T-helper 1 cell treated with Interleukin-12 subunit alpha and Interleukin-12 subunit beta and Interleukin-4 antibody, amounts not matched to agents 30 ng/mL and 1 ng/mL, for 36 hours (primary cell): Measurements from ENCODE around the gene GALNT12. TPM values are rescaled to one million over a fixed set of nuclear protein-coding genes. Genes with fewer than 3 reads are reported as not detected.

Experiments
- intact Hi-C: fragments of 100-400 bp; cut with micrococcal nuclease; formaldehyde crosslinking; loops from one replicate; pipeline ENCODE4 v1.15.1; 2024
- total RNA-seq: library from RNA; stranded (reverse); gene quantifications from 2 replicates; pipeline ENCODE4 v1.2.3, GENCODE V29; 2022

The GALNT12 gene
- total RNA-seq, 1 donor from 2014 or later, result 3.3 TPM

DNA sequence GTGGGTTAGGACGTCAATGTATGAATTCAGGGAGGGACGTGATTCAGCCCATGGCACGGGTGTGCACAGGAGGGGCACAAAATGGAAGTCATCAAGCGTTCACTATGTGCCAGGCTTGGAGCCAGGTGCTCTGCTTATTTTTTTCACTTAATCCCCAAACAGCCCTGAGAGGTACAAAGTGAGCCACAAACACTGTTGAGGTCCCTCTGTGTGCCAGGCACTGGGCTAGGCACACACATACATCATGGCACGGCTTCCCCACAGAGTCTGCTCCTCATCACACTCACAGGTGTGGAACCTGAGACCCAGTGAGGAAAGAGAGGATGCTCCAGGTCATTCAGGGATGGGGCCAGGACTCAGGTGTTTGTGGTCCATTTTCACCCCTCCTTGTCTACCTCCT is 68.1 kb downstream of the GALNT12 start:
- intact Hi-C loops, result no loop called here

DNA sequence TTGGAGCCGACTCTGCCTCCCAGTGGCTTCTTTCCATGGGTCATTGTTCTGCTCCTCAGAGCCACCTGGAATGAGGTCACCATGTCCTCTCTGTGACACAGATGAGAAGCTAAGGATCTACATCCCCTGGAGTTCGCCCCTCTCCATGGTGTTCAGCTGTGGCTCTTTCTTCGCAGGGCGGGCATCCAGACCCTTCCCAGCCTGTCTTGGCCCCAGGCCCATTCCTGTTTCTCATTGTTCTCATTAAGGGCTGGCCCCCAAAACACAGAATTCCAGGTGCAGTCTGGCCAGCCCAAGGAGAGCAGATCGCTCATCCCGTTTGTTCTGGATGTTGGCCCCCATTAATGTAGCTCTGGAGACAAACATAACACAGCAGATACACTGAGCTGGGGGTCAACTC is 69.8 kb downstream of the GALNT12 start:
- intact Hi-C loops, result no loop called here

DNA sequence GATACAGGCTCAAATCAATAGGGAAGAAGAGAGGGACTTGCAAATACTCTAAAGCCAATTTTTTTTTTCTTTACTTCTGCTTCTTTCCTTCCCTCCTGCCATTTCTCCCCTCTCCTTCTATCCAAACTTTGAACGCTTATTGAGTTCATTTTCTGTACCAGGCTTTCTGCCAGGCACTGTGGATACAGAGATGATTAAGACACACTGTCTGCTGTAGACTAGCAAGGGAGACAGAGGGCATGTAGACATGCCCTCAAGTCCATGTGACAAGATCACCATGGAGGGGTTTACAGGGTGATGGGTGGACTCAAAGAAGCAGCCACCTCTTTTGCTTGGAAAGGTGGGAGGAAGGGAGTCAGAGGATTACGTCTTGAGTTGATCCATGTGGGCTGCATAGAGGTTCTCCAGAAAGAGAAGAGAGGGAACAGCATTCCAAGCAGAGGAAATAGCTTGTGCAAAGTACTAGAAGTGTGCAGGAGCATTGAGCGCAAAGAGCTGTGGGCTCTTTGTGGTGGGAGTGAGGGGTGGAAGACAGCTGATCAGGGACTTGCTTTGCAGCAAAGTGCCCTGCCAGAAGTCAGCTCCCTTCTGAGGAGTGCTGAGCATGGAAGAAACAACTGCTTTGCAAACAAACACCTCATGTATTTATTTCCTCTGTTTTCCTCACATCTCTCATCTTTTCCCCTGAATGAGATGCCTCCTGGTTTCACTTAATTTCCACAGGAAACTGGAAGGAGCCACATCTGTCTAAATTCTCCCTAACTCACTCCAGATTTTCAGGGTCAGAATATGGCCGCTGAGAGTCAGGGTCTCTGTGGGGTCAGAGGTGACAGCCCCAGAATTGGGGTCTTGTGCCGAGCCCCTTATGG is 71.9 kb downstream of the GALNT12 start:
- intact Hi-C loops, result no loop called here

DNA sequence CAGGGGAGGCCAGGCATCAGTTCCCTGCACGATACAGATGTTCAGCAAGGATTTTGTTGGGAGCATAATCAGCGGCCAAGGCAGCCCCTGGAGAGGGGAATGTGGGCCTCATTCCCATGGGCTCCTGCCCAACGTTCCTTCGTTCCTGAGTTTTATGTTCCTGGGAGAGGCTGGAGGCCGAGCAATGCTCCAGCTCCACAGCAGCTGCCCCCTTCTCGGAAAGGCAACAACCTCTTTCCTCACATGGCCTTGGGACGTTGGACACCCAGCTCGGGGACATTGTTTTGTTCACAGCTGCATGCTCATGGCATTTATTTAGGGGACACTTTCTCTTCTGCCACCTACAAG is 72.5 kb downstream of the GALNT12 start:
- intact Hi-C loops, result no loop called here

DNA sequence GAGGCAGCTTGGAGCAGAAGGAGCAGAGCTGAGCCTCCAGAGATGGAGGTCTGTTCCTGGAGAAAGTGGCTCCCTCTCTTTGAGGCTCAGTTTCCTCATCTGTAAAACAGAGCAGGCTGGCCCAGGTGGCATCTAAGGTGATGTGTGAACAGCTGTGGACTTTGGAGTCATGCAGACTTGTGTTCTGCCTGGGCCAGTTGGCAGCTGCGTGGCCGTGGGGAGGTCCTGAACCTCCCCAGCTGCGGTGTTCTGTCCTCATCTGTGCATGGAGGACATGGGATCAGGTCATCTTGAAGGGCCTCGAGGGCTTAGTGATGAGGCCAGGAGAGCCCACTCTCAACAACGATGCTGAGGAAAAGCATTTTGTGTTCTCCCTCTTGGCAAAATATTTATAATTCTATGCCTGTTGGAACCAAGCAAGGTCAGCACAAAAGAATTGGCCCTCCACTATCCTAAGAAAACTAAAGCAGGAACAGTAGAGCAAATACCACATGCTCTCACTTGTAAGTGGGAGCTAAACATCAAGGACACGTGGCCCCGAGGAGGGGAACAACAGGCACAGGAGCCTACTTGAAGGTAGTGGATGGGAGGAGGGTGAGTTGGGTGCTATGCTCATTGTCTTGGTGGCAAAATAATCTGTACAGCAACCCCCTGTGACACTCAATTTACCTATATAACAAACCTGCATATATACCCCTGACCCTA is 73.0 kb downstream of the GALNT12 start:
- intact Hi-C loops, result no loop called here

DNA sequence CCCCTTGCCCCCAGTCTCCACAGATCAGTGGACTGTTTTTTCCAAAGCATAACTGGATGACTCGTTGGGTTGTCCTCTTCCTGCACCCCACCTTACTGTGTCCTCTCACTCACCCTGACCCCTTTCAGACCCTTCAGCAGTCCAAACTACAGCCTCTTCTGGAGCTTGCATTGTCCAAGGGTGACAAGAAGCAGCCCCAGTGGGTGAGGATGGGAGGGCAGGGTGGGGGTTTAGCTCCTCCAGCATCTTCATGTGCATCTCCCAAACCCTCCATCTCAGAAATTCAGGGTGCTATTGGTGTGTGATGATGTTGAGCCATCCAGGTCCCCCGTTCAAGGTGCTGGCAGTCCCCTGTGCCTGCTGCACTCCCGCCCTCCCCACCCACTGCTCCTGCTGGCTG is 73.9 kb downstream of the GALNT12 start:
- intact Hi-C loops, result no loop called here

DNA sequence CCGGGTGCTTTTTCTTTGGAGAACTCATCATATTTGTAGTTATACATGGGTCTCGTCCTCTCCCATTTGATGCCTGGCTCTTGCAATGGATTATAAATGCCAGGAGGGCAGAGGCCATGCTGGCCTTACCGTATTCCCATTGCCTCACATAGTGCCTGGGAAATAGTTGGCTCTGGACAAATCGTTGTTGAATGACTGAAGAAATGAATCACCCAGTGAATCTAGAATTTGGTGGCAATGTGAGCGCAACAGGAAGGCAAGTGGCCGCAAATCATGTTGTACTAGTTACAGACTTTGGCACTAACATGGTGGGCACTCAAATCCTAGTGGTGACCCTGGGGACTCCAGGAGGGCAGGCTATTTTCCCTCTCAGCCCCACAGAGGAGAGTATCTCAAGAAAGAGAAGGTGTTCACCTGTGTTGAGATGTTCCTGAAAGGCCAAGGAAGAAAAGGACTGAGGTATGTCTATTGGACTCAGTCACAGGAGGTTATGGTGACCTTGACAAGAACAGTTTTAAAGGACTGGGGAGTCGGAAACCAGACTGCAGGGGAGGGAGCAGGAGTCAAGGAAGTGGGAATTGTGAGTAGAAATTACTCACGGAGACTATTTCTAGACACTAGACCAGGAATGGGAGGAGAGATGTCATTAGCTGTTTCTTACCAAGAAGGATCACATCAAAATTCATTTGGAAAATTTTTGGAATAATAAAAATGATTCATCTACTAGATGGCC is 74.5 kb downstream of the GALNT12 start:
- intact Hi-C loops, result no loop called here

DNA sequence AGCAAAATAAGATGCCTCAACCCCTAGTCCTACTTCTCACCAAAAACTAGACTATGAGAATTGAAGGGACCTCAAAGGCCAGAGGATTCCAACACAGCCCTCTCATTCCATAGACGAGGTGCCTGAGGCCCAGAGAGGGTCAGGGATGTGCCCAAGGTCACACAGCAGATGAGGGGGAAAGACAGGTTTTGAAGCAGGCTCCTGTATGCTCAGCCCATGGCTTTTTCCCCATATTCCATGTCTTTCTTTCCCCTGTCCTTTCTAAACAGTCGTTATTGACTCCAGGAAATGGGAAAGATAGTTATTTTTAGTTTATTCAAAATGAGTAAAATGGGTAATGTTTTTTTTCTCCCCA is 75.1 kb downstream of the GALNT12 start:
- intact Hi-C loops, result no loop called here

DNA sequence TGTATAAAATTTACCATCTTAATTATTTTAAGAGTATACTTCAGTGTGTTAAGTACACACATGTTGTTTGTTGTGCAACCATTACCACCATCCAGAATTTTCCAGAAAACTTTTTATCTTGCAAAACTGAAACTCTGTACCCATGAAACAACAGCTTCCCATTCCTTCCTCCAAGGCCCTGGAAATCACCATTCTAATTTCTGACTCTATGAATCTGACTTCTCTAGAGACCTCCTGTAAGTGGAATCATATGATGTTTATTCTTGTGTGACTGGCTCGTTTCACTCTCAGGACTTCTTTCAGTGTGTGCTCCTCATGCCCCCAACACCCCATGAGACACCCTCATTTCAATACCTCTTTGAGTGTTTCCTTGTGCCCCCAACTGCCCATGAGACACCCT is 75.8 kb downstream of the GALNT12 start:
- intact Hi-C loops, result no loop called here

DNA sequence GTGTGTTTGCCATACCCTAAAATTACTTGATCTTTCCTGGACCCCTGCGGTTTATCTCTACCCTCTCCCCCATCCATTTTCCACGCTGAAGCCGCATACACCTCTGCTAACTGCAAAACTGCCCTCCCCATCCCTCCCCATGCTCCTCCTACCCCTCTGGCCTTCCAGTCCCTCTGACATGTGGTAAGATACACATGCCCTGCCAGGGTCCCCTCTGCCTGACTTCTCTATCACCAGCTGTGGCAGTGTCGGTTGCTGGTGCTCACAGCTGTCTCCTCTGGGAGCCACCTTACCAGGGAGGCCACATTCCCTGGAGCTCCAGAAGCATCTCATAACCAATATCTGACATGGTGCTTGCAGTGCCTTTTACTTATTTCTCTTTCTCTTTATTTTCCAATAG is 77.4 kb downstream of the GALNT12 start:
- intact Hi-C loops, result no loop called here

DNA sequence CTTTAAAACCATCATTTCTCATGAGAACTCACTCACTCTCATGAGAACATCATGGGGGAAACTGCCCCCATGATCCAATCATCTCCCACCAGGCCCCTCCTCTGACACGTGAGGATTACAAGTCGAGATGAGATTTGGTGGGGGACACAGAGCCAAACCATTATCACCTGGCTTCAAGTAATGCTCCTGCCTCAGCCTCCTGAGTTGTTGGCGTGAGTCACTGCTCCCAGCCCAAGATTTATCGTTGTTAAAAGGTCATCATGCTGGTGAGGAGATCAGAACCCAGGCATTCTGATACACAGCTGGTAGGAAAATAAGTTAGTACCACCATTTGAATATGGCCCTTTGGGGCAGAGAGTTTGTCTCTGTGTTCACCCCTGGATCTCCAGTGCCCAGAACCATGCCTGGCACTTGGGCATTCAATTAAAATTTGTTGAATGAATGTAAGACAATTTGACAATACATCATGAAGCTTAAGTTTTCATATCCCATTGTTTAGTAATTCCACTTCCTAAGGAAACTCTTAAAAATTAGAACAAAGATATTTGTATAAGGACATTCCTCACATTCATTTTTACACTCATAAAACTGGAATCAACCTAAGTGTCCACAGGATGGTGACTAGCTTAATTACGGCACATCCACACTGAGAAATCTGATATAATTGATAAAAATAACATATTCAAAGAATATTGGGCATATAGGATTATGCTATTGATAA is 78.3 kb downstream of the GALNT12 start:
- intact Hi-C loops, result no loop called here

DNA sequence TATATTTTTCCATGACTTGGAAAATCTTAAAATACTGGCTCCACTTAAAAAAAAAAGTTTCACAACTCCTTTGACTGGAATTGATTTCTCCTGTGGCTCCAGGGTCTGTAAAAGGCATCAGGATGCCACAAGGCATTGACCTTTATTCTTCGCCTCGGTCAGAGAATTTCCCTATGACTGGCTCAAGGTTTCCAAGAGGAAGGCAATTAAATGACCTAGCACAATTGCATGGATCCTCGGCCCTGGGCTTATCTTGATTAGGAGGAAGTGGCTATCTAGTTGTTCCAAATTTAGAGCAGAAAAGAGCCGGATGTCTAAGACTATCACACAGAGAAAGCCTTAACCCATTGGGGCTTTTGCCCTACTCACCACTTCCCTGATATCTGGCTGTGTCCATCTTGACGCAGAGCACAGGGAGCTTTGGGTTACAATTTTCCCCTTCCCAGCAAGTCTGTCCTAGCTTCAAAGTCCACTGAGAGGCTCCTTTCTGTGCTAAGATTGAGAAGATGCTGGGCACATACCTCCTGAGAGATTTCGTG is 79.3 kb downstream of the GALNT12 start:
- intact Hi-C loops, result no loop called here

DNA sequence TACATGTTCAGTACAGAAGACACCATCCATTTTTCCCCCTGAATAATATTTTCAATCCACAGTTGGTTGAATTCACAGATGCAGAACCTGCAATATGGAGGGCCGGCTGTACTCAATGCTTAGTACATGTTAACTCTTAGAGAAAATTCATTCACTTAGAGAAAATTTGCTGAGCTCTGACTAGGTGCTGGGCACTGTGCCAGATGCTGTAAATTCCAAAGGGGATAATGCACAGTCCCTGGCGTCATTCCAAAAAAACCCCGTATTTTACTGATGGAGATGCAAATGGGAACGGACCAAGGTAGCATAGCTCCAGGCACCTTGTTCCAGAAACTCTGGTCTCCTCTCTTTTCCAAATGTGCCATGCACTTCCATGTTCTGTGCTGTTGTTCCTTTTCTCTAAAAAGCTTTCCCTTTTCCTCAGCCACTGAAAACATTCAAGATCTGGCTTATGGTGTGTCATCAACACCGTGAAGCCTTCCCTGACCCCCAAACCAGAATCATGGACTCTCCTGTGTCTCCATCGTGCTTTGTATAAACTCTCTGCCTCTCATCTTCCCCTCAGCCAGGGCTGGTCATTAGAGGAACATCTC is 80.5 kb downstream of the GALNT12 start:
- intact Hi-C loops, result no loop called here

DNA sequence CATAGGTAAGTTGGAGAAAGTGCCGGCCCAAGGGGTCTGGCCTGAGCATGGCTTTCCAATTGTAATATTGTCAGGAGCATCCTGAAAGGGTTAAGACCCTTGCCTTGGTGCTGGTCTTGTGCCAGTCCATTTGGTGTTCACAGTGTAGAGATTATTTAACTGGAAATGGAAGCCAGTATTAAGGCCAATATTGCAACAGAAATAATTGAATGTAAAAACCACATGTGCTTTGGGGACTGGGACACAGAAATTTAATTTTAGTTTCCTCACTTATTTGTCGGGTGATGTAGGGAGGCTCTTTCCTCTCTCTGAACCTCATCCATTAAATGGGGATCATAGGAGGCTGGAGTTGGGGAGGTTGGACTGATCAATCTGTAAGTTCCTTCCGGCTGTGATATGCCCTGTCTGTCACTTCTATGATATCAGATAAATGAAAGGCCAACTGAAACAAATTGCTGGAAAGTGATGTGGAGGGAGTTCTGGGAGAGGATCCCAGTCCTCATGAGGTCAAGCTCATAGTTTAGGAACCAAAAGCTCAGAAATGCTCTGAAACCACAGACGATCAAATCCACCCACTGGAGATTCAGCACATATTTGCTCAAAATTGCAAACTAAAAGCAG is 81.4 kb downstream of the GALNT12 start:
- intact Hi-C loops, result no loop called here

DNA sequence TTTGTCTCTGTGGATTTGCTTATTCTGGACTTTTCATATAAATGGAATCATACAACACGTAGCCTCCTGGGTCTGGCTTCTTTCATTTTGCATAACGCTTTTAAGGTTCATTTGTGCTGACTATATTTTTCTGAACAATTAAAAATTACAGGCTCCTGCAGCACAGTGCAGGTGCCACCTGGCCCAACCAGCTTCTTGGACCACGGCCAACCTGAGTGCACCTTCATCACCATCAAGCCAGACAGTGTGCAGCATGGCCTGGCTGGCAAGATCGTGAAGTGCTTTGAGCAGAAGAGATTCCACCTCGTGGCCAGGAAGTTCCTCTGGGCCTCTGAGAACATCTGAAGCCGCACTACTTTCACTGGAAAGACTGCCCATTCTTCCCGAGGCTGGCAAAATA is 82.8 kb downstream of the GALNT12 start:
- intact Hi-C loops, result no loop called here

DNA sequence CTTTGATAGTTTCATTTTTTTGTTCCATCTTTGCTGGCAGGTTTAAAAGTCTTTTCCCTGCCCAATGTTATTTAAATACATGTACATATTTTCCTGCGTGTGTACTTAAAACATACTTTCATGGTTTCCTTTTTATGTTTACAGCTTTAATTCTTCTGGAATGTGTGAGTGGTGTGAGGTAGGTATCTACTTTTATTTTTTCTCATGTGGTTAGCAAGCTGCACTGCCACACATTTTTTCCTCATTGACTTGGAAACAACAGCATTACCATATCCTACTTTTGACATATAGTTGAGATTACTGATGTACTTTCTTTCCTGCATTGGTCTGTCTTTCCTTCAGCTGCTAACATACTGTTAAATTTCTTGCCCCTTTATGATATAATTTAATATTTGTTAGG is 84.8 kb downstream of the GALNT12 start:
- intact Hi-C loops, result no loop called here

DNA sequence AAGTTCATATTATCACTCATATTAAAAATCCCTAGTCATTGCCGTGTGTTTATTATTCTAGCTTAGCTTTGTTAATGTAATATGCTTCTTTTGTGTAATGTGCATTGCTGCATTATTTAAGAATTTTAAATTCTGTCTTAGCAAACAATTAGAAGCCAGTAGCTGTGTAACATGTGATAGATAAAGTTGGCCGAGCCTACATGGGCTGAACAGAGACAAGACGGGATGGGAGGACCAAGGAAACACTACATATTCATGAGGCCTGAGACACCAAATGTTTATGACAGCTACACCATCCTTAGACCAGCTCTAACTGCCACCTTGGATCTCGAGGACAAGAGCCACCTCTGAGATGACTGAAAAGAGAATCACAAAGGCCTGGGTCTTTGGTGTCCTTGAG is 85.2 kb downstream of the GALNT12 start:
- intact Hi-C loops, result no loop called here

DNA sequence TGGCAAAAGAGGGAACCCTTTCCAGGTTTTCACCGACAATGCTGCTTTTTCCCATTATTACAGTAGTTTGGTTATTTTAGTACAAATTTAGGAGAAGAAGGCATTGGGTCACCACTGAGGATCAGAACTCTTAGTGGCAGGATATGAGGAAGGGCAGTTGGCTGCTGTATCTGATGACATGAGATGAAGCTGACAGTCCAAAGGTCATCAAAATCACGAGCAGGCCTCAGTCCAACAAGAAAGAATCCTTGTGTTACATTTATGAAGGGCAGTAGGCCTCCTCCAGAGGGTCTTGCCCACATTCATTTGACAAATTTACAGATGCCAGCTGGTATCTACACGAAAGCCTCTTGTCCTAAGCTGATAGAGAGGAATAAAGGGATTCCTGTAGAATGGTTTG is 86.7 kb downstream of the GALNT12 start:
- intact Hi-C loops, result no loop called here

DNA sequence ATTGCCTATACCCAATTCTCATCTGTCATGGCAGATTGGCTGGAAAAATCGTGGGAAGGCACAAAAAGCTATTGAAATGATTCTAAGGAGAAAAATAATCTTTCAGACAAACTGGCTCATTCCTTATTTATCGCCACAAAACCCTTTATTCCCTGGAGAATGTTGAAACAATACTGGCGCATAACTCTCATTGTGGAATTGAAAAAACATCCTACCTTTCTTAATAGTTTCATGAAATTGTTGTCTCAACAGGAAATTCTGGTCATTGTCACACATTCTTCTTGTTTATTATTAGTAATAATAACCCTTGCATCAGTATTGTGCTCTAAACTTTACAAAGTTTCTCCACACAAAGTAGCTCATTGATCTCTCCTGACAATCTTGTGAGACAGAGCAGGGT is 87.3 kb downstream of the GALNT12 start:
- intact Hi-C loops, result no loop called here

DNA sequence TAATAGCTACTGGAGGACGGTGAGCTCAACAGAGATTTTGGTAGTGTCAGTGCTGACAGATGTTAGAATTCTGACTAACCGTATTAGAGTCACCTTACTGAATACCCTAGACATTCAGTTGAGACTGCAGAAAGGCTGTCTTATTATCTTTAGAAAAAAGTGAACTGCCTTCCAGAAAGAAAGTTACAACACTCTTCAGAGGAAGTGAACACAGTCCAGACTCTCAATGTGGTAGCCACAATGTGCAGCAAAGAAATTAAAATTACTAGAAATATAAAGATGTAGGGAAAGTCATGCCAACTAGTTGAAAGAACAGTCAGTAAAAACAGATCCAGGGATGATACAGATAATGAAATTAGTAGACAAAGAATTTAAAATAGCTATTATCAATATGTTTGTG is 89.2 kb downstream of the GALNT12 start:
- intact Hi-C loops, result no loop called here

DNA sequence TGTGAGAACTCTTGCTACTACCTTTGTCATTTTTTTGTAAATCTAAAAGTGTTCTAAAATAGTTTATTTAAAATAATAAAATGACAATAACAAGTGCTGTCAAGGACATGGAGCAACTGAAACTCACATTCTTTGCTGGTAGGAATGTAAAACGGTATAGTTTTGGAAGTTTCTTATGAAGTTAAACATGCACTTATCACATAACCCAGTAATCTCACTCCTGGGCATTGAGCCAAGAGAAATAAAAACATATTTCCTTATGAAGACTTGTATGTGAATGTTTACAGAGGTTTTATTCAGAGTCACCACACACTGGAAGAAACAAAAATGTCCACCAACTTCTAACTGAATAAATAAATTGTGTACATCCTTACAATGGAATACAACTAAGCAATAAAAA is 90.3 kb downstream of the GALNT12 start:
- intact Hi-C loops, result no loop called here
